Pericardium fibroblast (primary cell): ENCODE data around the gene PAX9. TPM values are rescaled to one million over a fixed set of nuclear protein-coding genes. Genes with fewer than 3 reads are reported as not detected.

Experiments used
- total RNA-seq: library from RNA; depleted of rRNA; stranded (reverse); fragments of >200 nt; gene quantifications from 2 replicates; pipeline ENCODE4 v1.2.3, GENCODE V29; 2015

The PAX9 gene
- 2.0 TPM in 1 of 2 replicates, not detected in the other for total RNA-seq

GRCh38 chr14:36661506-36662257 lies at the start of gene PAX9:
Gene PAX9 (plus strand): TSS chr14:36661860. CDS start chr14:36662090, 230 bp downstream.

Other genes starting within 250 kb of the PAX9 start
- gene NKX2-1, start 141.6 kb upstream of the PAX9 start, total RNA-seq, result not detected in 2 replicates
- not detected in 2 replicates for gene NKX2-8, start 79.2 kb upstream of the PAX9 start, total RNA-seq